Epithelial cell of esophagus (primary cell): ENCODE data around the gene NCF2.

Experiments
- DNase-seq: peaks from one replicate; pipeline ENCODE4 v3.0.0; 2010; ENCODE audit warnings: low read depth
- H3K4me3 ChIP-seq: 2 replicates; pipeline ENCODE4 v1.5.1; 2011; ENCODE audit warnings: mild to moderate bottlenecking, low read length, control low read depth
- TF ChIP-seq, protein P1 (sequence below): IDR thresholded peaks from 2 replicates; pipeline ENCODE4 v1.5.1; 2011; ENCODE audit warnings: low read depth, mild to moderate bottlenecking, low read length, control low read depth, inconsistent platforms; ENCODE audit not compliant: insufficient read depth; ENCODE audit errors: missing control alignments

The NCF2 gene

GRCh38 chr1:183577897-183578465, 12.3 kb downstream of the NCF2 start:
- TF ChIP-seq, protein P1, sequence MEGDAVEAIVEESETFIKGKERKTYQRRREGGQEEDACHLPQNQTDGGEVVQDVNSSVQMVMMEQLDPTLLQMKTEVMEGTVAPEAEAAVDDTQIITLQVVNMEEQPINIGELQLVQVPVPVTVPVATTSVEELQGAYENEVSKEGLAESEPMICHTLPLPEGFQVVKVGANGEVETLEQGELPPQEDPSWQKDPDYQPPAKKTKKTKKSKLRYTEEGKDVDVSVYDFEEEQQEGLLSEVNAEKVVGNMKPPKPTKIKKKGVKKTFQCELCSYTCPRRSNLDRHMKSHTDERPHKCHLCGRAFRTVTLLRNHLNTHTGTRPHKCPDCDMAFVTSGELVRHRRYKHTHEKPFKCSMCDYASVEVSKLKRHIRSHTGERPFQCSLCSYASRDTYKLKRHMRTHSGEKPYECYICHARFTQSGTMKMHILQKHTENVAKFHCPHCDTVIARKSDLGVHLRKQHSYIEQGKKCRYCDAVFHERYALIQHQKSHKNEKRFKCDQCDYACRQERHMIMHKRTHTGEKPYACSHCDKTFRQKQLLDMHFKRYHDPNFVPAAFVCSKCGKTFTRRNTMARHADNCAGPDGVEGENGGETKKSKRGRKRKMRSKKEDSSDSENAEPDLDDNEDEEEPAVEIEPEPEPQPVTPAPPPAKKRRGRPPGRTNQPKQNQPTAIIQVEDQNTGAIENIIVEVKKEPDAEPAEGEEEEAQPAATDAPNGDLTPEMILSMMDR, result no peak
- DNase-seq, result no peak
- no peak overlapping the region for H3K4me3 ChIP-seq

- H3K4me3 ChIP-seq, result no peak overlapping the region
- no peak for DNase-seq
- TF ChIP-seq, protein P1, result no peak
Measured at GRCh38 chr1:183576537-183576936, 13.7 kb downstream of the NCF2 start.

DNA sequence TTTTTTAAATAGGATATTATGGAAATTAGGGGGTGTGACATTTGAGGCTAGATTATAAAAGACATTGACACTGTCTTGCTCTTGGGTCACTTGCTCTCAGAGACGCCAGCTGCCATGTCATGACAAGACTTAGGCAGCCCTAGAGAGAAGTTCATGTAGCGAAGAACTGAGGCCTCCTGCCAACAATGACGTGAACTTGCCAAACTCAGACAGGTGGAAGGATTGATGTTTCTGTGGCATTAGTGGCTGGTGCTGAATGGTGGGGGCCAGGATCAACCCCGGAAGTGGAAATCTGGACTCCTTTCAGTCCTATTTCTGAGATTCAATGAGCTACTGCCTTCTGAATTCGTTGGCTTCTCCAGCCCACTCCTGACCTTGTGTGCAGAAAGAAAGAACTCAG, 14.7 kb downstream of the NCF2 start:
- no peak for DNase-seq
- no peak overlapping the region for H3K4me3 ChIP-seq
- TF ChIP-seq, protein P1, result no peak

DNA sequence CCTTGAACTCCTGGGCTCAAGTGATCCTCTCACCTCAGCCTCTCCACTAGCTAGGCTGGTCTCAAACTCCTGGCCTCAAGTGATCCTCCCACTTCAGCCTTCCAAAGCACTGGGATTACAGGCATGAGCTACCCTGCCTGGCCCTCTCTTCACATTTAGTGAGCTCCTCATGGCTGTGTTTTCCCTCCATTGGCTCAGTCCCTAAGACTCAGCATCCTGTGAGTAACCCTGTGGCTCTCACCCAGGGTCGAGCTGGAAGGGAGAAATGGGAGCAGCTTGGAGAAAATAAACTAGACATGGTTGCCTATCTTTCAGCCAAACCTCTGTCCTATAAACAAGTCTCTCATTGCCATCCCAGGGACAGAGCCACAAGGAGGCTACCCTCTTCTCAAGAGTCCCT, 17.5 kb downstream of the NCF2 start:
- H3K4me3 ChIP-seq, result no peak overlapping the region
- no peak for DNase-seq
- TF ChIP-seq, protein P1, result no peak

GRCh38 chr1:183571678-183572268, 18.5 kb downstream of the NCF2 start:
- no peak overlapping the region for H3K4me3 ChIP-seq
- DNase-seq, result no peak
- TF ChIP-seq, protein P1, result no peak

DNA sequence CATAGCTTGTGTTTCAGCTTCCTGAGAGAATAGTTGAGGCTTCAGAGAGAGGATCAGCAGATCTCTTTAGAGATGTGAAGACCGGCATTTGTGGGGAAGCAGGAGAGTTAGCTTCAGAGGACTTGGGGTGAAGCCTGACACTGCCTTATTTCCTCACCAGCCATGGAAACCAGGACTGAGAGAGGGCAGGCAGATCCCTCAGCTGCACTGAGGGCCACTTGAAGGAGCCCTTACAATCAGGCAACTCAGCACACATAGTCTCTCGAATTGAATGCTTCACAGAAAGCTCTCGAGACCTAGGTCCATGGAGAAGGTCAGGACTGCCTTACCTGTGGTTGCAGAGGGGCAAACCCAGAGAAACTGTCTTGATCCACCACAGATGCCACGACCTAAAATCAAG, 19.8 kb downstream of the NCF2 start:
- H3K4me3 ChIP-seq, result no peak overlapping the region

More for the DNA sequence above, 19.8 kb downstream of the NCF2 start:
- no peak for DNase-seq
- TF ChIP-seq, protein P1, result no peak
